ENCODE results near the gene POLR2H. TPM values are rescaled to one million over a fixed set of nuclear protein-coding genes. Genes with fewer than 3 reads are reported as not detected.
A peak's percentile ranks its signal among the peaks of the same experiment; 100 is the strongest.

The POLR2H gene
- total RNA-seq, result 100 to 1,000 TPM; 156 to 183 TPM

DNA sequence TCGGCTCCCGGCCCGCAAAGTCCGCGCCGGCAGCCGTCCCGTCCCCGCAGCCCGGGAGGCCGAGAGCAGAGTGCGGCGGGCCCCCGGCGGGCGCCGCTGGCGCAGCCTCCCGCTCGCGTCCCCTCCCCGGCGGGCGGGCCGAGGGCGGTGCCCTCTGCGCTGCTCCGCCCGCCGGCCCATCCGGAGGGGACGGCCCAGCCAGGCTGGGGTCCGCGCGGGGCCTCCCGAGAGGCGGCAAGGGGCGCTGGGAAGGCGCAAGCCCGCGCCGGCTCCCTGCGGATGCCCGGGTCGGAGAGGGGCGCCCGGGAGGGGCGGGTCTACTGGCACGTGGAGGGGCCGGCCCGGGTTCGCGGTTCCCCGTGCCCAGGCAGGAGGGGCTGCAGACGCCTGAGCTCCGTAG, at the start of gene POLR2H, which contains the start of gene CLCN2:
TSS of gene POLR2H (plus strand) at position 179 of the 400 bp plus-strand sequence. CDS start 1,783 bp downstream, outside the sequence.
TSS of gene CLCN2 (minus strand) at position 74 of the 400 bp plus-strand sequence. CDS start 126 bp downstream, outside the sequence.
- peak; percentile 59 for ATAC-seq (replicated peaks)
- H3K4me1 Mint-ChIP-seq, result peaks cover 15% of the 10 kb centered on the region
- H3K36me3 Mint-ChIP-seq (ENCODE audit: low read depth), result peaks cover 35% of the 10 kb centered on the region
- H3K27me3 Mint-ChIP-seq, result no peaks in the 10 kb centered on the region
- no peaks in the 10 kb centered on the region for H3K9me3 Mint-ChIP-seq
- H3K27ac Mint-ChIP-seq, result peak within 1 kb of the TSS; percentile 98
- peak within 1 kb of the TSS; percentile 94 for H3K4me3 Mint-ChIP-seq

DNA sequence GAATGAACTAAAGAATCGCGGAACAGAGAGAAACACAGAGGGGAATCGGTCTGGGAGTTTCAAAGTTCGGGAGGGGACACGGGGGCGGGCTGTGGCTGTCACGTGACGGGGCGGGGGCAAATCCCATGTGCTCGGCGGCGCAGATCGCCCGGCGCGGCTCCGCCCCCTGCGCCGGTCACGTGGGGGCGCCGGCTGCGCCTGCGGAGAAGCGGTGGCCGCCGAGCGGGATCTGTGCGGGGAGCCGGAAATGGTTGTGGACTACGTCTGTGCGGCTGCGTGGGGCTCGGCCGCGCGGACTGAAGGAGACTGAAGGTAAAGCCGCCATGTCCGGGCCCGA, 47.2 kb upstream of the POLR2H start, which contains the start of gene EIF4G1:
TSS of gene EIF4G1 (plus strand) at position 244 of the 337 bp plus-strand sequence. CDS start 1,191 bp downstream, outside the sequence.
- Mint-ChIP-seq H3K27ac (peak within 1 kb of the TSS; percentile 85), H3K4me3 (peak within 1 kb of the TSS; percentile 80), H3K36me3 (ENCODE audit: low read depth) (peaks cover 54% of the 10 kb centered on the region), H3K27me3 (no peaks in the 10 kb centered on the region), H3K4me1 (peaks cover 22% of the 10 kb centered on the region), H3K9me3 (no peaks in the 10 kb centered on the region)
- ATAC-seq (replicated peaks), result peak; percentile 95

DNA sequence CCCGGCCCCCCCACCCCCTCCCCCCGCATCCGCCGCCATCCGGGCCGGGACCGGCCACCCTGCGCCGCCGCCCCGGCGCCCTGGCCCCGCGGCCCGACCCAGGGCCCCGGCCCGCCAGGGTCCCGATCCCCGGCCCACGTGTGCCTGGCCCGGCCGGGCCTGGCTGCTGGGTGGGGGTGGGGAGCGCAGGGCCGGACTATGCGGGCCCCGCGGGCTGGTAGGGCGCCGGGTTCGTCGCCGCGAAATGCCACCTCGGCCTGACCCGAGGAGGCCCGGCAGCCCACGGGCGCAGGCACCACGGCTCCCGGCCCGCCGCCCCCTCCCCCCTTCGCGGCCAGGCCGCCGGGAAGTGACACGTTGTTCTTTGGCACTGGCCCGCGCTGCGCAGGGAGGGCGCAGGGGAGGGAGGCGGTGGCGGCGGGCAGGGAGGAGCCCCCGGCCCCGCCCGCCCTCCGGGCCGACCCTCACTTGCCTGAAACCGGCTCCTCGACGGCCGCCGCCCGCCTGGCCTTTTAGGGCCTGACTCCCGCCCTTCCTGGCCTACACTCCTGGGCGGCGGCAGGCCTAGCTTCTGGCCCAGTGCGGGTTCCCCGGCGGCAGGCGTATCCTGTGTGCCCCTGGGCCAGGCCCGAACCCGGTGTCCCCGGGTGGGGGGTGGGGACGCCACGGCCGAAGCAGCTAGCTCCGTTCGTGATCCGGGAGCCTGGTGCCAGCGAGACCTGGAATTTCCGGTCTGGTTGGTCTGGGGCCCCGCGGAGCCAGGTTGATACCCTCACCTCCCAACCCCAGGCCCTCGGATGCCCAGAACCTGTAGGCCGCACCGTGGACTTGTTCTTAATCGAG, 46.6 kb upstream of the POLR2H start:
- Mint-ChIP-seq H3K4me1 (peaks cover 27% of the 10 kb centered on the region), H3K27me3 (no peaks in the 10 kb centered on the region), H3K36me3 (ENCODE audit: low read depth) (peaks cover 54% of the 10 kb centered on the region), H3K9me3 (no peaks in the 10 kb centered on the region), H3K4me3 (peak overlapping the region; percentile 80), H3K27ac (peak overlapping the region; percentile 85)
- ATAC-seq (replicated peaks), result peak; percentile 48

DNA sequence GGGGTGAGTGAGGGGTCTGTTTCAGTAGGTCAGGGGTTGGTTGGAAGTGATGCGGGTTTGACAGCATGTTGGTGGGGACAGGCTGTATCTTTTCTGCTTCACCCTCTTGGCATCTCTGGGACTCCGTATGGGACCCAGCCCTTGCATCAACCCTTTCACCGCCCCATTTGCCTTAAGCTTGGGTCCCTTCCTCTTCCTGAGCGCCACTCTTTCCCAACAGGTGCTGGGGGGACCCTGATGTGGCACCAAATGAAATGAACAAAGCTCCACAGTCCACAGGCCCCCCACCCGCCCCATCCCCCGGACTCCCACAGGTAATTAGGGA, 46.0 kb upstream of the POLR2H start:
- no peaks in the 10 kb centered on the region for H3K27me3 Mint-ChIP-seq
- H3K27ac Mint-ChIP-seq, result peak overlapping the region; percentile 85
- ATAC-seq (replicated peaks), result no peak
- peaks cover 27% of the 10 kb centered on the region for H3K4me1 Mint-ChIP-seq
- no peaks in the 10 kb centered on the region for H3K9me3 Mint-ChIP-seq
- peak overlapping the region; percentile 80 for H3K4me3 Mint-ChIP-seq
- peaks cover 57% of the 10 kb centered on the region for H3K36me3 Mint-ChIP-seq (ENCODE audit: low read depth)

DNA sequence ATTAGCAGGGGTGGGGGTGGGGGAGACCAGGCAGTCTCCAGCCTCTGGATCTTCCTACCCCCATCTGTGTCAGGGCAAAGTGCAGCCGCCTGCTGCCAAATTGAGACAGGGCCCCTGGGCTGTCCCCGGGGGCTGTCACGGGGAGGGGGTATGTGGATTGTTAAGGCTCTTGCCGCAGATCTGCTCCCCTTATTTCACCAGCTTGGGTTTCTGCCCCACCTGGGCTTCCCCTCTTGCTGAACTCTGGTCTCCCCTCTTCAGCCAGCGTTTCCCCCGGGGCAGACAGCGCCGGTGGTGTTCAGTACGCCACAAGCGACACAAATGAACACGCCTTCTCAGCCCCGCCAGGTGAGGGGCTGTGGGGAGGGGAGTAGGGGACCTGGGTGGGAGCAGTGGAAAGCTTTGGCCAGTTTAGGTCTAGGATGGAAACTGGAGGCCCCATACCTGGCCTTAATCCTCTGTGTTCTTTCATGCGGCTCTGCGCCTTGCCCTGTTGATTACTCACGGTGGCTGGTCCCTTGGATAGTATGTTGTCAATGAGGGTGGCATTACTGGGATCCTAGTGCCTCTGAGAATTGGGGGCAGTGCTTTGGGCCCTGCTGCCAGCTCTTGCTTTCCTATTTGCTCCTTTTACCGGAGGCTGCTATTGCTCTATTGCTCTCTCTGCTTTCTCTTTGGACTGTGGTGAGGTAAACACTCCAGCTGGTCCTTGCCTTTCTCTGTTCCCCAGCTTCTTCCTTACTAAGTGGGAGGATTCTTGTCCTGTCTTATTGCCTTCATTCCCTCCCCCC, 45.4 kb upstream of the POLR2H start:
- Mint-ChIP-seq H3K4me3 (peak overlapping the region; percentile 80), H3K27ac (peak overlapping the region; percentile 85), H3K36me3 (ENCODE audit: low read depth) (peaks cover 63% of the 10 kb centered on the region), H3K9me3 (no peaks in the 10 kb centered on the region), H3K27me3 (no peaks in the 10 kb centered on the region), H3K4me1 (peaks cover 27% of the 10 kb centered on the region)
- ATAC-seq (replicated peaks), result no peak

DNA sequence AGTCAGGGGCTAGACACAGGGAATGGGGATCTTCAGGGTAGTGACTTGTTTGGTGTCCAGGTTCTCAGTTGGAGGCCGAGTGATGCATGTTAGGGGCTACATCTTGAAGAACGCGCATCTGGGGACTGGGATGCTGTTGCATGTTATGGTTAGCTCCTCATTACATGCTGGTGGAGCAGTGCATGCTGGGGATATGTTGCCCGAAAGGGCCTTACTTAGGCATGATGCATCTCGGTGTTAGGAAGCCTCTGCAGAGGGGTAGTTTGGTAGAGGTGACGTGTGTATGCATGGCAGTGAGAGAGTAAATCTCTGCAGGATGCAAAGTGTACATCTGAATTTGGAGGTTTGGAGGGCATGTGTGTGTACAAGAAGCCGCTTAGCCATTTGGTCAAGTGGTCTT, 44.7 kb upstream of the POLR2H start:
- Mint-ChIP-seq H3K4me3 (peak overlapping the region; percentile 80), H3K27me3 (no peaks in the 10 kb centered on the region), H3K9me3 (no peaks in the 10 kb centered on the region), H3K27ac (peak overlapping the region; percentile 85), H3K4me1 (peaks cover 27% of the 10 kb centered on the region), H3K36me3 (ENCODE audit: low read depth) (peaks cover 70% of the 10 kb centered on the region)
- no peak for ATAC-seq (replicated peaks)

DNA sequence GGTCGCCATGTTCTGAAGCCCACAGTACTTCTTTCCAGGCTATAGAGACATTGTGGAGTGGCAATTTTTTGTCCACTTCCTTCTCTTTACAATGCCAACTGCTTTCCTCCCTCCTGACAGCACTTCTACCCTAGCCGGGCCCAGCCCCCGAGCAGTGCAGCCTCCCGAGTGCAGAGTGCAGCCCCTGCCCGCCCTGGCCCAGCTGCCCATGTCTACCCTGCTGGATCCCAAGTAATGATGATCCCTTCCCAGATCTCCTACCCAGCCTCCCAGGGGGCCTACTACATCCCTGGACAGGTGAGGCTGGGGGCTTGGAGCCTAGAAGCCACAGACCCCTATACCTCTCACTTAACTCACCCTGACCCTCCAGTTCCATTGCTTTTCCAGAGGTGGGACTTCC, 44.3 kb upstream of the POLR2H start:
- peaks cover 27% of the 10 kb centered on the region for H3K4me1 Mint-ChIP-seq
- peaks cover 74% of the 10 kb centered on the region for H3K36me3 Mint-ChIP-seq (ENCODE audit: low read depth)
- H3K9me3 Mint-ChIP-seq, result no peaks in the 10 kb centered on the region

DNA sequence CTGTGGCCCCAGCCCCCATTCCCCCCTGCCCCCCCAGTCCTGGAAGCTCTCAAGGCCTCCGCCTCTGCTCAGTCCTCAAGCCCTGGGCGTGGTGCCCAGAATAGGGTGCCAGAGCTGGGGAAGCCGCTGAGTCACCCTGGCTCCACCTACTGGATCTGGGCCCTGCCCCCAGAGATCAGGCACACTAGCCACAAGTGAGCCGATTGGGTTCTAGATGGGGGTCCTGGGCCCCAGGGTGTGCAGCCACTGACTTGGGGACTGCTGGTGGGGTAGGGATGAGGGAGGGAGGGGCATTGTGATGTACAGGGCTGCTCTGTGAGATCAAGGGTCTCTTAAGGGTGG, 41.4 kb upstream of the POLR2H start:
- H3K4me1 Mint-ChIP-seq, result peaks cover 38% of the 10 kb centered on the region
- H3K27ac Mint-ChIP-seq, result peak overlapping the region; percentile 20
- H3K27me3 Mint-ChIP-seq, result no peaks in the 10 kb centered on the region
- H3K9me3 Mint-ChIP-seq, result no peaks in the 10 kb centered on the region
- ATAC-seq (replicated peaks), result peak; percentile 68
- H3K36me3 Mint-ChIP-seq (ENCODE audit: low read depth), result peaks cover 97% of the 10 kb centered on the region
- H3K4me3 Mint-ChIP-seq, result no peak overlapping the region

More for the DNA sequence above, 44.3 kb upstream of the POLR2H start:
- no peak for ATAC-seq (replicated peaks)
- H3K27me3 Mint-ChIP-seq, result no peaks in the 10 kb centered on the region
- H3K4me3 Mint-ChIP-seq, result peak overlapping the region; percentile 80
- peak overlapping the region; percentile 85 for H3K27ac Mint-ChIP-seq

DNA sequence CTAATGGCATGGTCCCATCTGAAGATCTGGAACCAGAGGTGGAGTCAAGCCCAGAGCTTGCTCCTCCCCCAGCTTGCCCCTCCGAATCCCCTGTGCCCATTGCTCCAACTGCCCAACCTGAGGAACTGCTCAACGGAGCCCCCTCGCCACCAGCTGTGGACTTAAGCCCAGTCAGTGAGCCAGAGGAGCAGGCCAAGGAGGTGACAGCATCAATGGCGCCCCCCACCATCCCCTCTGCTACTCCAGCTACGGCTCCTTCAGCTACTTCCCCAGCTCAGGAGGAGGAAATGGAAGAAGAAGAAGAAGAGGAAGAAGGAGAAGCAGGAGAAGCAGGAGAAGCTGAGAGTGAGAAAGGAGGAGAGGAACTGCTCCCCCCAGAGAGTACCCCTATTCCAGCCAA, 39.8 kb upstream of the POLR2H start:
- Mint-ChIP-seq H3K9me3 (no peaks in the 10 kb centered on the region), H3K4me1 (peaks cover 42% of the 10 kb centered on the region), H3K27ac (peak overlapping the region; percentile 20), H3K36me3 (ENCODE audit: low read depth) (peaks cover 99% of the 10 kb centered on the region), H3K27me3 (no peaks in the 10 kb centered on the region), H3K4me3 (no peak overlapping the region)
- no peak for ATAC-seq (replicated peaks)

DNA sequence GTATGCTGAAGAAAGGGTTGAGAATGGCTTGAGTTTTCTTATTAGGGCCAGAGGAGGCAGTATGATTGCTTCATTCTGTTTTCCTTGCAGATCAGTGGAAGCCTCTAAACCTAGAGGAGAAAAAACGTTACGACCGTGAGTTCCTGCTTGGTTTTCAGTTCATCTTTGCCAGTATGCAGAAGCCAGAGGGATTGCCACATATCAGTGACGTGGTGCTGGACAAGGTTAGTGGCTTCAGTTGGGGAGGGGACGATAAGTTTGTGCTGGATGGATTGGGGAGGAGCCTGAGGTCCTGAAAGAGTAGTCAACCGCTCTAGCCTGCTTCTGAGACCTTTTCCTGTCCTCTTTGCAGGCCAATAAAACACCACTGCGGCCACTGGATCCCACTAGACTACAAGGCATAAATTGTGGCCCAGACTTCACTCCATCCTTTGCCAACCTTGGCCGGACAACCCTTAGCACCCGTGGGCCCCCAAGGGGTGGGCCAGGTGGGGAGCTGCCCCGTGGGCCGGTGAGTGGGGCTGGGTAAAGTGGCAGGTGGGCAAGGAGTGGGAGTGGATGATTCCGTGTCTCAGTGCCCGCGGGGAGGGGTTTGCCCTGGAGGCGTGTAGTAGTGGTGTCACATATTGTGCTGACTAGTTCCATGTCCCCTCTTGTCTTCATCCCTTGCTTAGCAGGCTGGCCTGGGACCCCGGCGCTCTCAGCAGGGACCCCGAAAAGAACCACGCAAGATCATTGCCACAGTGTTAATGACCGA, 38.6 kb upstream of the POLR2H start:
- ATAC-seq (replicated peaks), result no peak
- peaks cover 31% of the 10 kb centered on the region for H3K4me1 Mint-ChIP-seq
- H3K27me3 Mint-ChIP-seq, result no peaks in the 10 kb centered on the region
- H3K4me3 Mint-ChIP-seq, result no peak overlapping the region
- H3K9me3 Mint-ChIP-seq, result no peaks in the 10 kb centered on the region
- peak overlapping the region; percentile 75 for H3K27ac Mint-ChIP-seq
- H3K36me3 Mint-ChIP-seq (ENCODE audit: low read depth), result peaks cover 99% of the 10 kb centered on the region

DNA sequence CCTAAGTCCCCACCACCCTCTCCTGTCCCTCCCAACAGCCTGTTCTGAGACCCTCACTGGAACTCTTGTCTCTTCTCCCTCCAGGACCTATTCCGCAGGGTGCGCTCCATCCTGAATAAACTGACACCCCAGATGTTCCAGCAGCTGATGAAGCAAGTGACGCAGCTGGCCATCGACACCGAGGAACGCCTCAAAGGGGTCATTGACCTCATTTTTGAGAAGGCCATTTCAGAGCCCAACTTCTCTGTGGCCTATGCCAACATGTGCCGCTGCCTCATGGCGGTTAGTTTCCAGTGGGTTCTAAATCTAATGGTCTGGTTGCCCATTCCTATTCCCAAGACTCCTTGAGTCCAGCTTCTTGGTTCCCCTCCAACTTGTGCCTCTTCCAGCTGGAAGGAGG, 37.8 kb upstream of the POLR2H start:
- no peaks in the 10 kb centered on the region for H3K27me3 Mint-ChIP-seq
- no peak overlapping the region for H3K27ac Mint-ChIP-seq
- no peak for ATAC-seq (replicated peaks)
- peaks cover 100% of the 10 kb centered on the region for H3K36me3 Mint-ChIP-seq (ENCODE audit: low read depth)
- H3K4me3 Mint-ChIP-seq, result no peak overlapping the region
- peaks cover 33% of the 10 kb centered on the region for H3K4me1 Mint-ChIP-seq
- H3K9me3 Mint-ChIP-seq, result no peaks in the 10 kb centered on the region

DNA sequence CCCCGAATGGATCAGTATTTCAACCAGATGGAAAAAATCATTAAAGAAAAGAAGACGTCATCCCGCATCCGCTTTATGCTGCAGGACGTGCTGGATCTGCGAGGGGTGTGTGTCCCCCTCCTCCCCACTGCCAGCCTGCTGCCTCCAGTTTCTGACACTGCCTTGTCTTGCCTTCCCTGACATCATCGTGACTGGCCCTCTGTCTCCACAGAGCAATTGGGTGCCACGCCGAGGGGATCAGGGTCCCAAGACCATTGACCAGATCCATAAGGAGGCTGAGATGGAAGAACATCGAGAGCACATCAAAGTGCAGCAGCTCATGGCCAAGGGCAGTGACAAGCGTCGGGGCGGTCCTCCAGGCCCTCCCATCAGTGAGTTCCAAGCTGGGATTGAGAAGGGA, 36.2 kb upstream of the POLR2H start:
- peaks cover 28% of the 10 kb centered on the region for H3K4me1 Mint-ChIP-seq

DNA sequence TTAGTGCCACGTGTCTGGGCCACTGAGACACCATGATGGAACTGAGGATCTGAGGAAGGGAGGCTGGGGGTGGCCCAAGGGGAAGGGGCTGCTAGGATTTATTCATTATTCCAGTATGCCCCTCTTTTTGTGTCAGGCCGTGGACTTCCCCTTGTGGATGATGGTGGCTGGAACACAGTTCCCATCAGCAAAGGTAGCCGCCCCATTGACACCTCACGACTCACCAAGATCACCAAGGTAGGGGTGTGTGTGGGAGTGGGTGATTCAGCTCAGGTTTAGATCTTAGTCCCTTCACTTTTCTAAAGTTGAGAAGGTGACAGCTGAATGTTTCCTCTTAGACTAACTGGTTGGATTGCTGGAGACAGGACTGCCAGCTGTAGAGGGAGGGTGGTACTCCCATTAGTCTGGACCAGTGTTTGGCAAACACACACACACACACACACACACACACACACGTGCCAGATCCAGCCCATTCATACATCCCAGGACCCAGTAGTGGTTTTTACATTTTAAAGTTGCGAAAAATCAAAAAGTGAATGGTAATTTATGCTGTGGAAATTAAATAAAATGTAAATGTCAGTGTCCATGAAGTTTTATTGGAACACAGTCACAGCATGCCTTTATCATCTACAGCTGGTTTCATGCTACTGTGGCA, 35.7 kb upstream of the POLR2H start:
- Mint-ChIP-seq H3K36me3 (ENCODE audit: low read depth) (peaks cover 100% of the 10 kb centered on the region), H3K4me3 (no peak overlapping the region), H3K9me3 (no peaks in the 10 kb centered on the region), H3K27ac (peak overlapping the region; percentile 84), H3K27me3 (no peaks in the 10 kb centered on the region), H3K4me1 (peaks cover 28% of the 10 kb centered on the region)
- ATAC-seq (replicated peaks), result peak; percentile 97

More for the DNA sequence above, 36.2 kb upstream of the POLR2H start:
- no peaks in the 10 kb centered on the region for H3K9me3 Mint-ChIP-seq
- no peaks in the 10 kb centered on the region for H3K27me3 Mint-ChIP-seq
- H3K4me3 Mint-ChIP-seq, result no peak overlapping the region
- peak overlapping the region; percentile 84 for H3K27ac Mint-ChIP-seq
- H3K36me3 Mint-ChIP-seq (ENCODE audit: low read depth), result peaks cover 100% of the 10 kb centered on the region
- ATAC-seq (replicated peaks), result no peak

DNA sequence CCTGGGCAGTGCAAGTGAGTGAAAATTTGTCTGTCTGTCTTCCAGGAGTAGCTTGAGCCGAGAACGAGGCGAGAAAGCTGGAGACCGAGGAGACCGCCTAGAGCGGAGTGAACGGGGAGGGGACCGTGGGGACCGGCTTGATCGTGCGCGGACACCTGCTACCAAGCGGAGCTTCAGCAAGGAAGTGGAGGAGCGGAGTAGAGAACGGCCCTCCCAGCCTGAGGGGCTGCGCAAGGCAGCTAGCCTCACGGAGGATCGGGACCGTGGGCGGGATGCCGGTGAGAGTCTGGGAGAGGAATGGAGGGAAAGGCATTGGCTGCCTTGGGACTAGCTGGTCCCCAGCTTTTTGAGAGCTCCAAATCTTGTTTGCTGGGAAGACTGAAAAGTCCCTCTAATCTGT, 34.3 kb upstream of the POLR2H start:
- no peaks in the 10 kb centered on the region for H3K9me3 Mint-ChIP-seq
- peak overlapping the region; percentile 48 for H3K27ac Mint-ChIP-seq
- H3K36me3 Mint-ChIP-seq (ENCODE audit: low read depth), result peaks cover 100% of the 10 kb centered on the region
- H3K4me1 Mint-ChIP-seq, result peaks cover 29% of the 10 kb centered on the region
- H3K27me3 Mint-ChIP-seq, result no peaks in the 10 kb centered on the region
- H3K4me3 Mint-ChIP-seq, result no peak overlapping the region
- no peak for ATAC-seq (replicated peaks)

All from activated T-helper 17 cell treated with anti-CD3 and anti-CD28 coated beads, Interleukin-2, amount 50 U/mL, for 72 hours (primary cell).